Pancreas (tissue), 10 donors: Measurements from ENCODE around the gene AGO3. TPM values are rescaled to one million over a fixed set of nuclear protein-coding genes. Genes with fewer than 3 reads are reported as not detected.

Source experiments
- ATAC-seq, 4 donors: fragments of 200-7000 bp; cut with Tn5 transposase; one replicate each; pipeline versions ENCODE4 v1.8.0 to v1.9.1; 2020; ENCODE audit warnings: mild to moderate bottlenecking in 4 of 4, moderate library complexity in 4 of 4
- DNase-seq, 6 donors: peaks; one replicate each; pipeline ENCODE4 v3.0.0-alpha.2; 2020
- FAIRE-seq: peaks from 2 replicates; lab custom pipeline; 2012; peaks lifted over from hg19 to GRCh38; lab: Jason Lieb, UNC
- H3K27ac ChIP-seq, 4 donors: fragments of 200-600 bp; sonication (generic); 1 replicate in 3 of 4; 2 replicates in 1 of 4; pipeline versions ENCODE4 v1.5.0 to v1.8.0; 2020
- H3K27me3 ChIP-seq, 4 donors: fragments of 200-600 bp; one replicate each; pipeline ENCODE4 v1.8.0; 2021
- H3K36me3 ChIP-seq, 3 donors: fragments of 200-600 bp; sonication (generic) in 1 of 3; one replicate each; pipeline versions ENCODE4 v1.5.0 to v1.8.0; 2020 to 2021
- H3K4me1 ChIP-seq, 3 donors: fragments of 200-600 bp; one replicate each; pipeline ENCODE4 v1.8.0; 2021
- H3K4me3 ChIP-seq, 4 donors: fragments of 200-600 bp; sonication (generic) in 2 of 4; one replicate each; pipeline versions ENCODE4 v1.5.0 to v1.8.0; 2020 to 2021
- H3K9me3 ChIP-seq, 4 donors: fragments of 200-600 bp; one replicate each; pipeline ENCODE4 v1.8.0; 2021
- CTCF ChIP-seq, 4 donors: fragments of 200-600 bp; sonication (generic) in 3 of 4; IDR thresholded peaks; one replicate each; pipeline versions ENCODE4 v1.5.0 to v1.8.0; 2021; ENCODE audit warnings: antibody characterized with exemption in 4 of 4
- WGBS, 2 donors: extraction: QIAGEN DNeasy Blood & Tissue Kit; methylation state at CpG; one replicate each; pipeline ENCODE4 v1.1.7; 2013; 5-methylcytosine and 5-hydroxymethylcytosine counted together
- intact Hi-C, 3 donors: fragments of 100-400 bp; cut with DNase I; formaldehyde crosslinking; loops; one replicate each; pipeline versions ENCODE4 v1.11.1 to v1.14.2; 2022
- polyA plus RNA-seq, 2 donors: library from polyadenylated mRNA; stranded (reverse); fragments of 200-250 nt; gene quantifications; one replicate each; pipeline ENCODE4 v1.2.3, GENCODE V29; 2013
- total RNA-seq, 6 donors: library from RNA; stranded (reverse); fragmentation: NEBNext Ultra II Directional in 4 of 6; extraction: Animal tissue kit (Norgen Biotek cat#: 25700) in 4 of 6; gene quantifications; one replicate each; pipeline versions ENCODE4 v1.2.1 to v1.2.4, GENCODE V29; 2021 to 2023
- donor health status: healthy with polysubstance abuse.
- donor health status: DM: no; HTN: no; CAD: no; lungs with moderate emphysema.
- donor health status: DM: no; HTN: no; CAD: no.
- donor health status: control.
- donor health status: control.
- donor health status: Bipolar disorder and iron deficiency.
- donor health status: DM: yes; HTN: yes; CAD: no.
- donor health status: DM: no; HTN: no; CAD: no.
- donor health status: DM: no; HTN: no; CAD: no.
- donor health status: DM: yes; HTN: yes; CAD: no.

Gene AGO3
- total and polyA plus RNA-seq, 8 donors, result 2.2 to 16.6 (median 9.5) TPM

GRCh38 chr1:35894656-35895055 lies 36.2 kb upstream of the AGO3 start:
- Histone ChIP-seq H3K9me3 (no peaks in the 10 kb centered on the region), H3K27me3 (no peaks in the 10 kb centered on the region), H3K27ac (no peak overlapping the region), H3K4me3 (no peak overlapping the region), H3K36me3 (peaks cover 3 to 43% (median 15%) of the 10 kb centered on the region in 3 donors), H3K4me1 (peaks cover 0 to 3% (median 0%) of the 10 kb centered on the region in 3 donors)
- no peak for TF ChIP-seq CTCF (IDR thresholded peaks at IDR 0.05)
- DNase-seq (no peak), FAIRE-seq (no peak), ATAC-seq (no peak)
- 89 to 94% methylated on average over 1 of the region's 1 CpG for WGBS, 2 donors
- intact Hi-C loops, result no loop called here

- Histone ChIP-seq H3K4me3 (no peak overlapping the region), H3K36me3 (peaks cover 0 to 50% (median 3%) of the 10 kb centered on the region in 3 donors), H3K27me3 (no peaks in the 10 kb centered on the region), H3K27ac (no peak overlapping the region), H3K4me1 (no peaks in the 10 kb centered on the region), H3K9me3 (no peaks in the 10 kb centered on the region)
- no peak for ATAC-seq
- no peak for TF ChIP-seq CTCF (IDR thresholded peaks at IDR 0.05)
- no peak for FAIRE-seq
- no peak for DNase-seq
- intact Hi-C loops, result no loop called here
Observed at GRCh38 chr1:35899941-35900340, 31.0 kb upstream of the AGO3 start.

- H3K4me1 ChIP-seq, result no peaks in the 10 kb centered on the region
- intact Hi-C loops, result no loop called here
- DNase-seq, result no peak
- H3K27me3 ChIP-seq, result no peaks in the 10 kb centered on the region
- H3K36me3 ChIP-seq, result peaks cover 0 to 38% (median 3%) of the 10 kb centered on the region in 3 donors
- ATAC-seq, result no peak
- H3K9me3 ChIP-seq, result no peaks in the 10 kb centered on the region
- no peak for FAIRE-seq
- TF ChIP-seq CTCF (IDR thresholded peaks at IDR 0.05), result no peak
- 90 to 94% methylated on average over 9 of the region's 9 CpGs for WGBS, 2 donors
- H3K4me3 ChIP-seq, result no peak overlapping the region
- H3K27ac ChIP-seq, result no peak overlapping the region
Observed at GRCh38 chr1:35901235-35901634, 29.7 kb upstream of the AGO3 start.

GRCh38 chr1:35902671-35903070 lies 28.2 kb upstream of the AGO3 start:
- peaks cover 0 to 37% (median 10%) of the 10 kb centered on the region in 3 donors for H3K36me3 ChIP-seq
- no peaks in the 10 kb centered on the region for H3K27me3 ChIP-seq
- ATAC-seq (no peak), FAIRE-seq (no peak), DNase-seq (no peak)
- TF ChIP-seq CTCF (IDR thresholded peaks at IDR 0.05), result no peak
- no peaks in the 10 kb centered on the region for H3K9me3 ChIP-seq
- no peaks in the 10 kb centered on the region for H3K4me1 ChIP-seq
- 95 to 100% methylated on average over 2 of the region's 2 CpGs for WGBS, 2 donors
- intact Hi-C loops, result no loop called here
- no peak overlapping the region for H3K4me3 ChIP-seq
- no peak overlapping the region for H3K27ac ChIP-seq

- Histone ChIP-seq H3K4me1 (no peaks in the 10 kb centered on the region), H3K4me3 (no peak overlapping the region), H3K9me3 (no peaks in the 10 kb centered on the region), H3K27me3 (no peaks in the 10 kb centered on the region), H3K27ac (no peak overlapping the region), H3K36me3 (peaks cover 5 to 79% (median 36%) of the 10 kb centered on the region in 3 donors)
- 80 to 92% methylated on average over 1 of the region's 1 CpG for WGBS, 2 donors
- DNase-seq (no peak), ATAC-seq (no peak), FAIRE-seq (no peak)
- no peak for TF ChIP-seq CTCF (IDR thresholded peaks at IDR 0.05)
- intact Hi-C loops, result no loop called here
Observed at GRCh38 chr1:35914717-35915116, 16.2 kb upstream of the AGO3 start.
